ENCODE measurements around the gene FBN1. TPM values are rescaled to one million over a fixed set of nuclear protein-coding genes. Genes with fewer than 3 reads are reported as not detected.

The FBN1 gene
- total RNA-seq, 2 donors from 2014 or later = 5.5 to 5.9 TPM

- no peak overlapping the region for H3K27ac ChIP-seq (ENCODE audit: low read depth, low read length)
- H3K27me3 Mint-ChIP-seq (ENCODE audit: insufficient read depth) = peaks cover 11% of the 10 kb centered on the region
- H3K9me3 Mint-ChIP-seq = no peaks in the 10 kb centered on the region
- H3K36me3 ChIP-seq (ENCODE audit: control insufficient read depth, insufficient read depth, low read length) = no peaks in the 10 kb centered on the region
- no peak overlapping the region for H3K4me3 ChIP-seq (ENCODE audit: low read length)
- H3K27me3 ChIP-seq (ENCODE audit: control insufficient read depth, insufficient read depth, low read length, poor library complexity, severe bottlenecking) = peaks cover 16% of the 10 kb centered on the region
- no peak overlapping the region for H3K27ac Mint-ChIP-seq
- no peak overlapping the region for H3K4me3 Mint-ChIP-seq
- H3K36me3 Mint-ChIP-seq (ENCODE audit: low read depth) = no peaks in the 10 kb centered on the region
- WGBS, 2 experiments (ENCODE audit: insufficient coverage in 1 of 2, insufficient read length in 1 of 2) = 82 to 97% methylated on average over 2 of the region's 2 CpGs
- TF ChIP-seq, protein P1, sequence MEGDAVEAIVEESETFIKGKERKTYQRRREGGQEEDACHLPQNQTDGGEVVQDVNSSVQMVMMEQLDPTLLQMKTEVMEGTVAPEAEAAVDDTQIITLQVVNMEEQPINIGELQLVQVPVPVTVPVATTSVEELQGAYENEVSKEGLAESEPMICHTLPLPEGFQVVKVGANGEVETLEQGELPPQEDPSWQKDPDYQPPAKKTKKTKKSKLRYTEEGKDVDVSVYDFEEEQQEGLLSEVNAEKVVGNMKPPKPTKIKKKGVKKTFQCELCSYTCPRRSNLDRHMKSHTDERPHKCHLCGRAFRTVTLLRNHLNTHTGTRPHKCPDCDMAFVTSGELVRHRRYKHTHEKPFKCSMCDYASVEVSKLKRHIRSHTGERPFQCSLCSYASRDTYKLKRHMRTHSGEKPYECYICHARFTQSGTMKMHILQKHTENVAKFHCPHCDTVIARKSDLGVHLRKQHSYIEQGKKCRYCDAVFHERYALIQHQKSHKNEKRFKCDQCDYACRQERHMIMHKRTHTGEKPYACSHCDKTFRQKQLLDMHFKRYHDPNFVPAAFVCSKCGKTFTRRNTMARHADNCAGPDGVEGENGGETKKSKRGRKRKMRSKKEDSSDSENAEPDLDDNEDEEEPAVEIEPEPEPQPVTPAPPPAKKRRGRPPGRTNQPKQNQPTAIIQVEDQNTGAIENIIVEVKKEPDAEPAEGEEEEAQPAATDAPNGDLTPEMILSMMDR (conservative IDR thresholded peaks at IDR 0.05) = no peak
- no peaks in the 10 kb centered on the region for H3K9me3 ChIP-seq (ENCODE audit: control insufficient read depth, low read length)
- no peak for DNase-seq
- peaks cover 2% of the 10 kb centered on the region for H3K4me1 Mint-ChIP-seq
- no peak overlapping the region for H3K9ac ChIP-seq (ENCODE audit: extremely low read depth, low read length, poor library complexity, severe bottlenecking)
- H3K4me1 ChIP-seq (ENCODE audit: control insufficient read depth, insufficient read depth, low read length) = no peaks in the 10 kb centered on the region
Measured at GRCh38 chr15:48677821-48678220, 32.3 kb upstream of the FBN1 start.

- Histone ChIP-seq H3K27me3 (ENCODE audit: control insufficient read depth, insufficient read depth, low read length, poor library complexity, severe bottlenecking) (no peaks in the 10 kb centered on the region), H3K9me3 (ENCODE audit: control insufficient read depth, low read length) (no peaks in the 10 kb centered on the region), H3K27ac (ENCODE audit: low read depth, low read length) (no peak overlapping the region), H3K9ac (ENCODE audit: extremely low read depth, low read length, poor library complexity, severe bottlenecking) (no peak overlapping the region), H3K36me3 (ENCODE audit: control insufficient read depth, insufficient read depth, low read length) (no peaks in the 10 kb centered on the region), H3K4me1 (ENCODE audit: control insufficient read depth, insufficient read depth, low read length) (peaks cover 4% of the 10 kb centered on the region), H3K4me3 (ENCODE audit: low read length) (no peak overlapping the region)
- Mint-ChIP-seq H3K27me3 (ENCODE audit: insufficient read depth) (peaks cover 6% of the 10 kb centered on the region), H3K9me3 (no peaks in the 10 kb centered on the region), H3K4me3 (no peak overlapping the region), H3K36me3 (ENCODE audit: low read depth) (no peaks in the 10 kb centered on the region), H3K27ac (no peak overlapping the region), H3K4me1 (peaks cover 3% of the 10 kb centered on the region)
- TF ChIP-seq, protein P1 (conservative IDR thresholded peaks at IDR 0.05) = no peak
- DNase-seq = no peak
- 96% methylated on average over 4 of the region's 4 CpGs for WGBS, 2 experiments (ENCODE audit: insufficient coverage in 1 of 2, insufficient read length in 1 of 2)
Measured at GRCh38 chr15:48675436-48675835, 29.9 kb upstream of the FBN1 start.

- H3K27ac ChIP-seq (ENCODE audit: low read depth, low read length) = no peak overlapping the region
- H3K4me3 ChIP-seq (ENCODE audit: low read length) = no peak overlapping the region
- Mint-ChIP-seq H3K36me3 (ENCODE audit: low read depth) (no peaks in the 10 kb centered on the region), H3K4me1 (peaks cover 3% of the 10 kb centered on the region), H3K4me3 (no peak overlapping the region), H3K9me3 (no peaks in the 10 kb centered on the region), H3K27me3 (ENCODE audit: insufficient read depth) (peaks cover 6% of the 10 kb centered on the region), H3K27ac (no peak overlapping the region)
- H3K36me3 ChIP-seq (ENCODE audit: control insufficient read depth, insufficient read depth, low read length) = no peaks in the 10 kb centered on the region
- DNase-seq = no peak
- H3K4me1 ChIP-seq (ENCODE audit: control insufficient read depth, insufficient read depth, low read length) = peaks cover 4% of the 10 kb centered on the region
- no peaks in the 10 kb centered on the region for H3K9me3 ChIP-seq (ENCODE audit: control insufficient read depth, low read length)
- no peak overlapping the region for H3K9ac ChIP-seq (ENCODE audit: extremely low read depth, low read length, poor library complexity, severe bottlenecking)
- 60 to 67% methylated on average over 3 of the region's 3 CpGs for WGBS, 2 experiments (ENCODE audit: insufficient coverage in 1 of 2, insufficient read length in 1 of 2)
- TF ChIP-seq, protein P1 (conservative IDR thresholded peaks at IDR 0.05) = no peak
- no peaks in the 10 kb centered on the region for H3K27me3 ChIP-seq (ENCODE audit: control insufficient read depth, insufficient read depth, low read length, poor library complexity, severe bottlenecking)
Measured at GRCh38 chr15:48674876-48675275, 29.4 kb upstream of the FBN1 start.
